Neural cell (in vitro differentiated cells): ENCODE data around the gene RBFOX2.

Source experiments
- EZH2 ChIP-seq: fragments of 200-600, 300-800 bp; shearing (Covaris generic), sonication (generic); IDR thresholded peaks from 2 replicates; pipeline ENCODE4 v1.6.1; 2014; ENCODE audit warnings: antibody characterized with exemption, low read length, borderline replicate concordance, mild to moderate bottlenecking; ENCODE audit not compliant: insufficient read depth, poor library complexity, severe bottlenecking
- MXI1 ChIP-seq: fragments of 450-650 bp; conservative IDR thresholded peaks from 2 replicates; pipeline ENCODE4 v1.6.1; 2014; ENCODE audit warnings: antibody characterized with exemption, mild to moderate bottlenecking; ENCODE audit not compliant: poor library complexity, severe bottlenecking
- TF ChIP-seq, protein P1 (sequence below): fragments of 450-650 bp; IDR thresholded peaks from 2 replicates; pipeline ENCODE4 v1.5.1; 2014; ENCODE audit warnings: antibody characterized with exemption, mild to moderate bottlenecking, moderate library complexity; ENCODE audit not compliant: poor library complexity, severe bottlenecking

DNA sequence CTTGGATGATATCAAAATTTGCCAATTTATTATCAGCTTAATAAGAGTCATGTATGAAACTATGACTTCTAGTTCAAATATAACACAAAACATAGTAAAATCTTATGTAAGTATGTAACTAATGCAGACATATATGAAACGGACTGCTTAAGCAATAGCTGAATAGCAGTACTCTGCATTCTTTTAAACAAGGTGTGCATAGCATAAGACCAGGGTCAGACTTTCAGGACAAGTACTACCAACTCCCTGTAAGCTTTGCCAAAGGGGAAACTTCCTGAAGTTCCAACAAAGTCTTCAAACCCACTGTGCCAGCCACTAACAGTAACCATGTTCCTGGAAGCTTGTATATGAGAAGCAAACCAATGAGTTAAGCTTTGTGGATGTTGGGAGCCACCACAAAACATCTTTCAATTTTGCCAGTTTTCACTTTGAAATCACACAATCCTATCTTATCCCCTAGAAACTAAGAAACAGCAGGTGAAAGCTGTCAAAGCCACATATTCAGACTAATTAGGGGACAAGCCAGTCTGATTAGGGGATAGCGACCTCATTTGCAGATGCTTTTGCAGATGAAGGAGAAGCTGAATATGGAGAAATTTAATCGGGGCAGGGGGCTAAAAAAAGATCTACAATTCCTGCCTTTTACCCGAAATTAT lies 13.3 kb downstream of the RBFOX2 start:
- TF ChIP-seq, protein P1, sequence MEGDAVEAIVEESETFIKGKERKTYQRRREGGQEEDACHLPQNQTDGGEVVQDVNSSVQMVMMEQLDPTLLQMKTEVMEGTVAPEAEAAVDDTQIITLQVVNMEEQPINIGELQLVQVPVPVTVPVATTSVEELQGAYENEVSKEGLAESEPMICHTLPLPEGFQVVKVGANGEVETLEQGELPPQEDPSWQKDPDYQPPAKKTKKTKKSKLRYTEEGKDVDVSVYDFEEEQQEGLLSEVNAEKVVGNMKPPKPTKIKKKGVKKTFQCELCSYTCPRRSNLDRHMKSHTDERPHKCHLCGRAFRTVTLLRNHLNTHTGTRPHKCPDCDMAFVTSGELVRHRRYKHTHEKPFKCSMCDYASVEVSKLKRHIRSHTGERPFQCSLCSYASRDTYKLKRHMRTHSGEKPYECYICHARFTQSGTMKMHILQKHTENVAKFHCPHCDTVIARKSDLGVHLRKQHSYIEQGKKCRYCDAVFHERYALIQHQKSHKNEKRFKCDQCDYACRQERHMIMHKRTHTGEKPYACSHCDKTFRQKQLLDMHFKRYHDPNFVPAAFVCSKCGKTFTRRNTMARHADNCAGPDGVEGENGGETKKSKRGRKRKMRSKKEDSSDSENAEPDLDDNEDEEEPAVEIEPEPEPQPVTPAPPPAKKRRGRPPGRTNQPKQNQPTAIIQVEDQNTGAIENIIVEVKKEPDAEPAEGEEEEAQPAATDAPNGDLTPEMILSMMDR, result no peak
- TF ChIP-seq EZH2 (no peak), MXI1 (no peak)
